Panc1 (cell line): ENCODE data around the gene CENPF. TPM values are rescaled to one million over a fixed set of nuclear protein-coding genes. Genes with fewer than 3 reads are reported as not detected.

Experiments used
- ATAC-seq: fragments of 200-7000 bp; cut with Tn5 transposase; 2 replicates; pipeline ENCODE4 v1.9.1; 2020; ENCODE audit warnings: mild to moderate bottlenecking, moderate library complexity
- Bru-seq: library from RNA; stranded (reverse); fragments of 400-500 nt; gene quantifications from one replicate; lab custom pipeline; 2021; lab: Mats Ljungman, UMichigan
- BruChase-seq, 2 experiments: library from RNA; stranded (reverse); fragments of 400-500 nt; gene quantifications; one replicate each; lab custom pipeline; 2021; lab: Mats Ljungman, UMichigan
- BruUV-seq: library from RNA; stranded (reverse); fragments of 400-500 nt; replicated peaks from 2 replicates; lab custom pipeline; 2021; lab: Mats Ljungman, UMichigan
- CTCF ChIA-PET: fragments of 300-600 bp; sonication (Branson Sonifier 250); formaldehyde crosslinking; loops from one replicate; lab custom pipeline; 2022; ENCODE audit warnings: antibody characterized with exemption; lab: Charles Lee
- POLR2A ChIA-PET: fragments of 300-600 bp; sonication (Branson Sonifier 250); formaldehyde crosslinking; loops from one replicate; lab custom pipeline; 2022; ENCODE audit warnings: antibody characterized with exemption; lab: Charles Lee
- DNase-seq: peaks from one replicate; pipeline ENCODE4 v3.0.0-alpha.2; 2010; ENCODE audit warnings: low read depth, low spot score
- H3K27ac ChIP-seq: 2 replicates; pipeline ENCODE4 v1.5.1; 2011; ENCODE audit warnings: mild to moderate bottlenecking, low read length, inconsistent platforms
- H3K27me3 ChIP-seq: fragments of 200-500 bp; sonication (Bioruptor generic); 2 replicates; pipeline ENCODE4 v1.6.0; 2014; ENCODE audit warnings: low read length, inconsistent platforms; ENCODE audit not compliant: control insufficient read depth, insufficient read depth
- H3K36me3 ChIP-seq: fragments of 200-500 bp; sonication (Bioruptor generic); 2 replicates; pipeline ENCODE4 v1.5.1; 2014; ENCODE audit warnings: inconsistent platforms, mild to moderate bottlenecking, low read length, moderate library complexity; ENCODE audit not compliant: control insufficient read depth, insufficient read depth
- H3K4me1 ChIP-seq: 2 replicates; pipeline ENCODE4 v1.5.1; 2011; ENCODE audit warnings: inconsistent platforms, mild to moderate bottlenecking, low read length, moderate library complexity; ENCODE audit not compliant: control insufficient read depth, insufficient read depth
- H3K4me3 ChIP-seq, 2 experiments: 2 replicates each; pipeline ENCODE4 v1.5.1; 2011 to 2012; ENCODE audit warnings: low read depth in 2 of 2, low read length in 2 of 2, mild to moderate bottlenecking in 2 of 2, inconsistent platforms in 1 of 2, moderate library complexity in 1 of 2
- H3K9me3 ChIP-seq: fragments of 200-500 bp; sonication (Bioruptor generic); 2 replicates; pipeline ENCODE4 v1.5.1; 2014; ENCODE audit warnings: low read depth, mild to moderate bottlenecking, inconsistent platforms, low read length, moderate library complexity; ENCODE audit not compliant: control insufficient read depth, insufficient read depth
- POLR2AphosphoS5 ChIP-seq: IDR thresholded peaks from 2 replicates; pipeline ENCODE4 v1.6.1; 2012; ENCODE audit warnings: mild to moderate bottlenecking, low read depth, low read length, moderate library complexity
- SIN3A ChIP-seq: IDR thresholded peaks from 2 replicates; pipeline ENCODE4 v1.6.1; 2012; ENCODE audit warnings: low read depth, mild to moderate bottlenecking, low read length, moderate library complexity, borderline replicate concordance; ENCODE audit not compliant: insufficient read depth
- TCF7L2 ChIP-seq: IDR thresholded peaks from 2 replicates; pipeline ENCODE4 v1.6.1; 2011; ENCODE audit warnings: mild to moderate bottlenecking, low read depth, low read length, inconsistent platforms
- in situ Hi-C: cut with HindIII; loops from 2 replicates; pipeline ENCODE4 v1.10.0; 2016; ENCODE audit warnings: low sequenced_read_pairs, low pct_unique_long_range_greater_than_20kb
- intact Hi-C: fragments of 100-400 bp; cut with micrococcal nuclease; formaldehyde crosslinking; loops from one replicate; pipeline ENCODE4 v1.10.0; 2022; ENCODE audit not compliant: unreplicated experiment
- long read RNA-seq: library from polyadenylated mRNA; unstranded; transcript quantifications from one replicate; pipeline ENCODE4 v2.0.0, GENCODE V29; 2021; ENCODE audit not compliant: unreplicated experiment
- polyA plus RNA-seq: library from polyadenylated mRNA; unstranded; fragments of >200 nt; gene quantifications from one replicate; pipeline ENCODE4 v1.2.1, GENCODE V29; 2012; ENCODE audit warnings: missing spikeins; ENCODE audit not compliant: insufficient read length
- total RNA-seq: library from RNA; stranded (reverse); gene quantifications from one replicate; pipeline ENCODE4 v1.2.1, GENCODE V29; 2021; ENCODE audit not compliant: unreplicated experiment
- TF ChIP-seq, protein P1 (sequence below), 2 experiments: IDR thresholded peaks; 2 replicates each; pipeline ENCODE4 v1.6.1; 2011 to 2012; ENCODE audit warnings: low read depth in 2 of 2, control low read depth in 1 of 2, low read length in 1 of 2, mild to moderate bottlenecking in 1 of 2, moderate library complexity in 1 of 2; ENCODE audit not compliant: insufficient read depth in 1 of 2
- TF ChIP-seq, protein P2 (sequence below): fragments of 450-650 bp; IDR thresholded peaks from 2 replicates; pipeline ENCODE4 v1.5.1; 2017; ENCODE audit warnings: mild to moderate bottlenecking

CENPF gene, protein sequence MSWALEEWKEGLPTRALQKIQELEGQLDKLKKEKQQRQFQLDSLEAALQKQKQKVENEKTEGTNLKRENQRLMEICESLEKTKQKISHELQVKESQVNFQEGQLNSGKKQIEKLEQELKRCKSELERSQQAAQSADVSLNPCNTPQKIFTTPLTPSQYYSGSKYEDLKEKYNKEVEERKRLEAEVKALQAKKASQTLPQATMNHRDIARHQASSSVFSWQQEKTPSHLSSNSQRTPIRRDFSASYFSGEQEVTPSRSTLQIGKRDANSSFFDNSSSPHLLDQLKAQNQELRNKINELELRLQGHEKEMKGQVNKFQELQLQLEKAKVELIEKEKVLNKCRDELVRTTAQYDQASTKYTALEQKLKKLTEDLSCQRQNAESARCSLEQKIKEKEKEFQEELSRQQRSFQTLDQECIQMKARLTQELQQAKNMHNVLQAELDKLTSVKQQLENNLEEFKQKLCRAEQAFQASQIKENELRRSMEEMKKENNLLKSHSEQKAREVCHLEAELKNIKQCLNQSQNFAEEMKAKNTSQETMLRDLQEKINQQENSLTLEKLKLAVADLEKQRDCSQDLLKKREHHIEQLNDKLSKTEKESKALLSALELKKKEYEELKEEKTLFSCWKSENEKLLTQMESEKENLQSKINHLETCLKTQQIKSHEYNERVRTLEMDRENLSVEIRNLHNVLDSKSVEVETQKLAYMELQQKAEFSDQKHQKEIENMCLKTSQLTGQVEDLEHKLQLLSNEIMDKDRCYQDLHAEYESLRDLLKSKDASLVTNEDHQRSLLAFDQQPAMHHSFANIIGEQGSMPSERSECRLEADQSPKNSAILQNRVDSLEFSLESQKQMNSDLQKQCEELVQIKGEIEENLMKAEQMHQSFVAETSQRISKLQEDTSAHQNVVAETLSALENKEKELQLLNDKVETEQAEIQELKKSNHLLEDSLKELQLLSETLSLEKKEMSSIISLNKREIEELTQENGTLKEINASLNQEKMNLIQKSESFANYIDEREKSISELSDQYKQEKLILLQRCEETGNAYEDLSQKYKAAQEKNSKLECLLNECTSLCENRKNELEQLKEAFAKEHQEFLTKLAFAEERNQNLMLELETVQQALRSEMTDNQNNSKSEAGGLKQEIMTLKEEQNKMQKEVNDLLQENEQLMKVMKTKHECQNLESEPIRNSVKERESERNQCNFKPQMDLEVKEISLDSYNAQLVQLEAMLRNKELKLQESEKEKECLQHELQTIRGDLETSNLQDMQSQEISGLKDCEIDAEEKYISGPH (N-terminal part only)
- total RNA-seq = 156 TPM
- 31.3 TPM for polyA plus RNA-seq
- Bru-seq, nascent RNA = percentile 98 among the genes with signal in this experiment
- percentile 98 among the genes with signal in this experiment for BruChase-seq, experiment 1, labeled RNA remaining after a 2-hour chase
- percentile 99 among the genes with signal in this experiment for BruChase-seq, experiment 2, labeled RNA remaining after a 6-hour chase
- long read RNA-seq, full-length matches to known transcripts = 2 of 106 reads
- long read RNA-seq, partial matches to known transcripts = 97 of 106 reads
- long read RNA-seq, other reads (novel, unspliced or antisense) = 7 of 106 reads

DNA sequence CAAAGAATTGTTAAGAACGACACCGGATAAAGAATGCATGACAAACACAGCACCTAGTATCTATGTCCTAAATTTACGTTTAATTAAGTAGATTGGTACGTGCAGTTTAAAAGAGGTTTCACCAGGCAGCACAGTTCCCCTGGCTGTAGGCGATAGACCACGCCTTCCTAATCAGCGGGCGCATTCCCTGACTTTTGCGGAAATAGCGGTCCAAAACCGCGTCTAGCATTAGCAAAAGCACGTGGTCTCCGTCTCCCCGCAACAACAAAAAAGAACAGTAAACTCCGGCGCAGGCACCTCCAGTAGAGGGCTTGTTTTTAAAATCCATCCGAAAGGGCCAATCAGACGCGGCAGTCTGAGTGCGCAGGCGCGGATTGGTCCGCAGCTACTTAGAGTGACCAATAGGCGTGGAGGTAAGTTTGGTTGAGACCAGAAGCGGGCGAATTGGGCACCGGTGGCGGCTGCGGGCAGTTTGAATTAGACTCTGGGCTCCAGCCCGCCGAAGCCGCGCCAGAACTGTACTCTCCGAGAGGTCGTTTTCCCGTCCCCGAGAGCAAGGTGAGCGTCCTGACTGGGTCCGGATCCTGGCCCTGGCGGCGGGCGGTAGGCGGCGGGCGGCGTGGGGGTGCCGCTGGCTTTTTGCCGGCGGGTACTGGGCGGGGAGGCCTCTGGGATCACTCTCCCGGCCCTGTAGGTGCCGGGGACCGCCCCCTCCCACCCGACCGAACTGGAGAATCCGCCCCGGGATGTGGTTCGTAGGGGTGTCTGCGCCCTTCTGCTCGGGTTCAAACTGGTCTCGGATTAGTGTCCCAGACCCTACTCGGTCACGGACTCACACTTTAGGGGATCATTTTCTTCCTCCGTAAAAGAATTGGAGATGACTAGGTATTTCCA, at the start of gene CENPF:
Gene CENPF, plus strand, starts transcription at position 432 of the 894 bp plus-strand sequence. CDS start 10,560 bp downstream, outside the sequence.
- intact Hi-C loops = no loop called here
- TSS peak; percentile 86 for BruUV-seq

More for the DNA sequence above, at the start of gene CENPF:
- DNase-seq (peak; percentile 98), ATAC-seq (peak; percentile 97)
- Histone ChIP-seq H3K27ac (peak within 1 kb of the TSS; percentile 97), H3K4me1 (peaks cover 27% of the 10 kb centered on the region), H3K27me3 (no peaks in the 10 kb centered on the region), H3K9me3 (no peaks in the 10 kb centered on the region), H3K36me3 (peaks cover 3% of the 10 kb centered on the region), H3K4me3 (peak within 1 kb of the TSS; percentile 79 to 88)
- POLR2A ChIA-PET = interaction anchor here (0.6 to 1.5 kb wide), 5 partner anchors 10 to 131 kb away, joined by 3 to 7 read pairs (median 3); partner anchors contain the start of gene PTPN14
- in situ Hi-C loops = no loop called here
- TF ChIP-seq TCF7L2 (peak; percentile 63), POLR2AphosphoS5 (peak; percentile 83), SIN3A (peak; percentile 99)
- TF ChIP-seq, protein P1, sequence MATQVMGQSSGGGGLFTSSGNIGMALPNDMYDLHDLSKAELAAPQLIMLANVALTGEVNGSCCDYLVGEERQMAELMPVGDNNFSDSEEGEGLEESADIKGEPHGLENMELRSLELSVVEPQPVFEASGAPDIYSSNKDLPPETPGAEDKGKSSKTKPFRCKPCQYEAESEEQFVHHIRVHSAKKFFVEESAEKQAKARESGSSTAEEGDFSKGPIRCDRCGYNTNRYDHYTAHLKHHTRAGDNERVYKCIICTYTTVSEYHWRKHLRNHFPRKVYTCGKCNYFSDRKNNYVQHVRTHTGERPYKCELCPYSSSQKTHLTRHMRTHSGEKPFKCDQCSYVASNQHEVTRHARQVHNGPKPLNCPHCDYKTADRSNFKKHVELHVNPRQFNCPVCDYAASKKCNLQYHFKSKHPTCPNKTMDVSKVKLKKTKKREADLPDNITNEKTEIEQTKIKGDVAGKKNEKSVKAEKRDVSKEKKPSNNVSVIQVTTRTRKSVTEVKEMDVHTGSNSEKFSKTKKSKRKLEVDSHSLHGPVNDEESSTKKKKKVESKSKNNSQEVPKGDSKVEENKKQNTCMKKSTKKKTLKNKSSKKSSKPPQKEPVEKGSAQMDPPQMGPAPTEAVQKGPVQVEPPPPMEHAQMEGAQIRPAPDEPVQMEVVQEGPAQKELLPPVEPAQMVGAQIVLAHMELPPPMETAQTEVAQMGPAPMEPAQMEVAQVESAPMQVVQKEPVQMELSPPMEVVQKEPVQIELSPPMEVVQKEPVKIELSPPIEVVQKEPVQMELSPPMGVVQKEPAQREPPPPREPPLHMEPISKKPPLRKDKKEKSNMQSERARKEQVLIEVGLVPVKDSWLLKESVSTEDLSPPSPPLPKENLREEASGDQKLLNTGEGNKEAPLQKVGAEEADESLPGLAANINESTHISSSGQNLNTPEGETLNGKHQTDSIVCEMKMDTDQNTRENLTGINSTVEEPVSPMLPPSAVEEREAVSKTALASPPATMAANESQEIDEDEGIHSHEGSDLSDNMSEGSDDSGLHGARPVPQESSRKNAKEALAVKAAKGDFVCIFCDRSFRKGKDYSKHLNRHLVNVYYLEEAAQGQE (IDR thresholded peaks at IDR 0.05; ENCODE audit: insufficient read depth in 1 of 2, low read depth in 2 of 2, low read length in 1 of 2) = no peak
- TF ChIP-seq, protein P2, sequence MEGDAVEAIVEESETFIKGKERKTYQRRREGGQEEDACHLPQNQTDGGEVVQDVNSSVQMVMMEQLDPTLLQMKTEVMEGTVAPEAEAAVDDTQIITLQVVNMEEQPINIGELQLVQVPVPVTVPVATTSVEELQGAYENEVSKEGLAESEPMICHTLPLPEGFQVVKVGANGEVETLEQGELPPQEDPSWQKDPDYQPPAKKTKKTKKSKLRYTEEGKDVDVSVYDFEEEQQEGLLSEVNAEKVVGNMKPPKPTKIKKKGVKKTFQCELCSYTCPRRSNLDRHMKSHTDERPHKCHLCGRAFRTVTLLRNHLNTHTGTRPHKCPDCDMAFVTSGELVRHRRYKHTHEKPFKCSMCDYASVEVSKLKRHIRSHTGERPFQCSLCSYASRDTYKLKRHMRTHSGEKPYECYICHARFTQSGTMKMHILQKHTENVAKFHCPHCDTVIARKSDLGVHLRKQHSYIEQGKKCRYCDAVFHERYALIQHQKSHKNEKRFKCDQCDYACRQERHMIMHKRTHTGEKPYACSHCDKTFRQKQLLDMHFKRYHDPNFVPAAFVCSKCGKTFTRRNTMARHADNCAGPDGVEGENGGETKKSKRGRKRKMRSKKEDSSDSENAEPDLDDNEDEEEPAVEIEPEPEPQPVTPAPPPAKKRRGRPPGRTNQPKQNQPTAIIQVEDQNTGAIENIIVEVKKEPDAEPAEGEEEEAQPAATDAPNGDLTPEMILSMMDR = no peak
- CTCF ChIA-PET = no interaction called here
